Activated CD4-positive, alpha-beta T cell treated with anti-CD3 and anti-CD28 coated beads, Interleukin-2, amount 10 ng/mL, durations not matched to agents 7 days and 5 days (primary cell): ENCODE data around the gene ARRDC5. TPM values are rescaled to one million over a fixed set of nuclear protein-coding genes. Genes with fewer than 3 reads are reported as not detected.

Experiments
- CTCF ChIA-PET: fragments of 350-600 bp; sonication (Branson Sonifier 250); formaldehyde crosslinking; loops from one replicate; lab custom pipeline; 2021; ENCODE audit warnings: antibody characterized with exemption; lab: Charles Lee
- POLR2A ChIA-PET: fragments of 350-600 bp; sonication (Branson Sonifier 250); formaldehyde crosslinking; loops from one replicate; lab custom pipeline; 2021; ENCODE audit warnings: antibody characterized with exemption; lab: Charles Lee
- DNase-seq: peaks from one replicate; pipeline ENCODE4 v3.0.0-alpha.2; 2020
- H3K27ac Mint-ChIP-seq: one replicate; pipeline ENCODE4 v1.8.0; 2021; ENCODE audit warnings: mild to moderate bottlenecking, moderate library complexity, mixed read lengths
- H3K27me3 Mint-ChIP-seq: one replicate; pipeline ENCODE4 v1.8.0; 2021; ENCODE audit warnings: mixed read lengths
- H3K36me3 Mint-ChIP-seq: one replicate; pipeline ENCODE4 v1.8.0; 2021; ENCODE audit warnings: low read depth, mixed read lengths
- H3K4me1 Mint-ChIP-seq: one replicate; pipeline ENCODE4 v1.8.0; 2021; ENCODE audit warnings: mixed read lengths
- H3K4me3 Mint-ChIP-seq: one replicate; pipeline ENCODE4 v1.8.0; 2021; ENCODE audit warnings: mild to moderate bottlenecking, moderate library complexity, mixed read lengths
- H3K9me3 Mint-ChIP-seq: one replicate; pipeline ENCODE4 v1.8.0; 2021; ENCODE audit warnings: mixed read lengths
- total RNA-seq, 2 experiments: library from RNA; stranded (reverse); gene quantifications; one replicate each; pipeline ENCODE4 v1.2.3, GENCODE V29; 2021

Gene ARRDC5
- total RNA-seq, 2 experiments from 2014 or later, result 1.5 to 1.8 TPM

DNA sequence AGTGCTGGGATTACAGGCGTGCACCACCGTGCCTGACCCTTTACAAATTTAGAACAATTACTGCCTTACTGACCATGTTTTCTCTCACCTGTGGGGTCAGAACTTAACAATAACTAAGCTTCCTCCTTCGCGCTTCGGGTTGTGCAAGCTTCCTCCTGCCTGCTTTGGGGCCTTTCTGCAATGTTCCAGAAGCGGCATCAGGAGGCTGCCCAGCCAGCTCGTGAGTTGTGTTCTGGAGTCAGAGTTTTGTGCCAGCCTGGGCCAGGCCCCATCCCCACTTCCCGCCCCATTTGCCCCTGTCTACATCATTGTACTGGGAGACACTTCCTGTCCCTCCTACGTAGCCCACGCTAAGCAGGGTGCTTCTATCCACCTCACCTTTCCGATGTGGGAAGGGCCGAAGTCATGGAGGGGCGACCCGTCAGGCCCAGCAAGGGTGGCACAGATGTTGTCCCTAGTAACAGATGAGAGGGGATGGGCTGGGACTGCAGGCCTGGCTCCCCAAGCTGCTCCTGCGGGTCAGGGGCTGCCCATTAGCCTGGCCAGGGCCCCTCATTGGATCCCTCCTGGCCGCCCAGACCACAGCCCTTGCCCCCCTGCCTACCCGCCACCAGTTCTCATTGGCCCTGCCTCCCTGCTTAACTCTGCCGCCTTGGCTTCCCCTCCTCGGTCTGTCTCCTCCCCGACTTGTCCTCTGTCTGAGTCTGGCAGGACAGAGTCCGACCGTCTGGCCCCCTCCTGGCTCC, 20.0 kb upstream of the ARRDC5 start:
- ChIA-PET POLR2A (no interaction called here), CTCF (interaction anchor here (1.2 kb wide), 1 partner anchor 111 kb away, joined by 3 read pairs; no protein-coding TSS in a partner anchor)
- DNase-seq, result no peak
- H3K4me1 Mint-ChIP-seq, result peaks cover 14% of the 10 kb centered on the region
- H3K4me3 Mint-ChIP-seq, result no peak overlapping the region
- H3K36me3 Mint-ChIP-seq, result peaks cover 33% of the 10 kb centered on the region
- no peaks in the 10 kb centered on the region for H3K9me3 Mint-ChIP-seq
- H3K27ac Mint-ChIP-seq, result peak overlapping the region; percentile 60
- H3K27me3 Mint-ChIP-seq, result no peaks in the 10 kb centered on the region

DNA sequence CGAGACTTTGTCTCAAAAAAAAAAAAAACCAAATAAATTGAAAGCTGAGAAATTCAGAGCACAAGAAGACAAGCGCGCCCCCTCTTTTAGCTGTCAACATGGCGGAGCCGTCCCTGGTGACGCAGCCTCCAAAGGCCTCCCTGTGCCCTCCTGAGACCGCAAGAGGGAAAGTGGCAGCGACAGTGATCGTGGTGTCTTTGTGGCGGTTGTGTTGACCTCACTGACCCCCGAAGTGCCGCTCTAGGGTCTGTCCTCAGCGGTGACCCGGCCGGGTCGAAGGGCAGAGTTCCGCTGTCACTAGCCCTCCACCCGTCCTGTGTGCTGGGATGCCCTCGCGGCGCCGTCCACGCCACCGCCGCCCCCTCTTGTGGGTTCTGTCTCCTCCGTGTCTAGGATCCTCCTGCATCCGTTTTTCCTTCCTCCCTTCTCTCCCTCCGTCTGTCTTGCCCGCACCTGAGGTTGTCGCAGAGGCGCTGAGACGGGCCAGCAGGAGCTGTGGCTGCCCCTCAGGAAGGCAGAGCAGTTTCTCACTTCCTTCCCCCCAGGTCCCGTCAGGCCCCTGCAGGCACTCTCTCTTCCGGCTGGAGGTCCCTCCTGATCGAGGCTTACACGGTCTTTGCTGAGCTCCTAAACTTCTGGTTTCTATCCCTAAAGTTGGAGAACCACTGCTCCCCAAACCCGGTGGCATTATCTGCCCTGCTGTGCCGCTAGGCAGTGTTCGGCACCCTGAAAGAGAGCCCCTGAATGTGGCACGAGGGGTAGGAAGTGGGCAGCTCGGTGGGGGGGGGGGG, 13.8 kb upstream of the ARRDC5 start:
- POLR2A ChIA-PET, result no interaction called here
- Mint-ChIP-seq H3K4me3 (peak overlapping the region; percentile 85), H3K9me3 (no peaks in the 10 kb centered on the region), H3K27me3 (no peaks in the 10 kb centered on the region), H3K27ac (peak overlapping the region; percentile 96), H3K4me1 (peaks cover 61% of the 10 kb centered on the region), H3K36me3 (peaks cover 67% of the 10 kb centered on the region)
- DNase-seq, result peak; percentile 41
- CTCF ChIA-PET, result interaction anchor here (0.6 to 1.7 kb wide), 9 partner anchors 10 to 106 kb away, joined by 3 to 5 read pairs (median 3); partner anchors contain the start of gene KDM4B

DNA sequence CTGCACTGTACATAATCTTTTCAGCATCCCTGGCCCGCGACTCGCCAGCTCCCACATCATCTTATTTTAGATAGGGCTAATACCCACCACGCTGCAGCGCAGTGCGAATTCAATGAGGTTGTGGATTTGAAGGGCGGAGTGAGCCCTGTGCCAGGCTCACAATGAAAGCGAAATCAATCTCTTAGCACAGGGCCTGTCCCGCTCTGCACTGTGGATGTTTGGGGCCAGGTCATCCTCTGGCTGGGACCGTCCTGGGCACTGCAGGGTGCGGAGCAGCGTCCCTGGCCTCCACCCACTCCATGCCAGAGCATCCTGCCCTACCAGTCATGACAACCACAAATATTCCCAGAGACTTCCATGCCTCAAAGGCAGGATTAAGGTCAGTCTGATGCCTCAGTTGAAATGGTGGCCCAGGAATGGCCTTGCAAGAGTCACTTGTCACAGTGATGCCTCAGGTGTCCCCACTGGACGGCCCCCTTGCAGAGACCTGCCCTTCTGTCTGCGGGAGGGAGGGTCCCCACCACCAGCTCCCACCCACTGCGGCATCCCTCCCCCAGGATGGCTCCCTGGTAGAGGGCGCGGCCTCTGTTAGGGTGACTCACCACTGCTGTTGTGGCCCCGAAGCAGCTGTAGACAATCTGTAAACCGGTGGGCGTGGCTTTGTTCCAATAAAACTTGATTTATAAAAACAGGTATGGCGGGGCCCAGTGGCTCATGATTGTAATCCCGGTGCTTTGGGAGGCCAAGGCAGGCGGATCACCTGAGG, 12.2 kb upstream of the ARRDC5 start:
- Mint-ChIP-seq H3K4me1 (peaks cover 67% of the 10 kb centered on the region), H3K27me3 (no peaks in the 10 kb centered on the region), H3K36me3 (peaks cover 72% of the 10 kb centered on the region), H3K27ac (peak overlapping the region; percentile 96), H3K4me3 (peak overlapping the region; percentile 85), H3K9me3 (no peaks in the 10 kb centered on the region)
- peak; percentile 87 for DNase-seq
- ChIA-PET POLR2A (no interaction called here), CTCF (interaction anchor here (0.6 to 2.4 kb wide), 4 partner anchors 111 to 1473 kb away, joined by 3 to 11 read pairs (median 3); partner anchors contain the start of gene FEM1A)

GRCh38 chr19:4913996-4914735, 11.5 kb upstream of the ARRDC5 start:
- no peak for DNase-seq
- H3K36me3 Mint-ChIP-seq, result peaks cover 70% of the 10 kb centered on the region
- H3K27ac Mint-ChIP-seq, result peak overlapping the region; percentile 96
- H3K27me3 Mint-ChIP-seq, result no peaks in the 10 kb centered on the region
- H3K4me3 Mint-ChIP-seq, result peak overlapping the region; percentile 85
- no peaks in the 10 kb centered on the region for H3K9me3 Mint-ChIP-seq
- ChIA-PET POLR2A (no interaction called here), CTCF (interaction anchor here (0.6 to 3.4 kb wide), 5 partner anchors 44 to 1473 kb away, joined by 3 to 27 read pairs (median 4); partner anchors contain the start of gene FEM1A)
- H3K4me1 Mint-ChIP-seq, result peaks cover 67% of the 10 kb centered on the region

- DNase-seq, result peak; percentile 80
- Mint-ChIP-seq H3K4me1 (peaks cover 72% of the 10 kb centered on the region), H3K27ac (peak overlapping the region; percentile 89), H3K9me3 (no peaks in the 10 kb centered on the region), H3K36me3 (peaks cover 63% of the 10 kb centered on the region), H3K4me3 (peak overlapping the region; percentile 81), H3K27me3 (no peaks in the 10 kb centered on the region)
- ChIA-PET POLR2A (interaction anchor here (0.6 to 1.1 kb wide), 2 partner anchors 39 to 59 kb away, joined by 3 to 6 read pairs; no protein-coding TSS in a partner anchor), CTCF (interaction anchor here (0.5 to 3.4 kb wide), 16 partner anchors 9 to 143 kb away, joined by 3 to 27 read pairs (median 4); partner anchors contain the start of gene PLIN3)
These were observed 9.3 kb upstream of the ARRDC5 start for GRCh38 chr19:4911786-4912672.

DNA sequence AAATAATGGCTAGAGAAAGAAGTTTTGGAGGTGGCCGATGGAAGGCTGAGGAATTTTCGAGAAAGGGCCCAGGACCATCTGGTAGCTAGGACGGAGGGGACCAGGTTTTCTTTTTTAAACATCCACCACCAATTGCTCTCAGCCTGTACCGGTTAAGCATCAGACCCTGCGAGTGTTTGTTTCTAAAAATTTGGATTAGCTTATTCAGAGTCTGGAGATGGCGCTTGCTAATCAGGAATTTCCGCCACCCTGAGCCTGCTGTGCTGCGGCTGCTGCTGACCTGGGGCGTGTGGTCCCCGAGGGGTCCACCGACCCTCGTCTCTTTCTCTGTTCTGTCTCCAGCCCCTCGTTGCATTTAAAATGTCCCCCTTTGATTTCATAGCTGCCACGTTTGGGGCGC, 8.6 kb upstream of the ARRDC5 start:
- ChIA-PET POLR2A (interaction anchor here (0.6 to 1.1 kb wide), 3 partner anchors 38 to 62 kb away, joined by 3 to 6 read pairs (median 5); no protein-coding TSS in a partner anchor), CTCF (interaction anchor here (1.1 to 3.4 kb wide), 13 partner anchors 15 to 115 kb away, joined by 3 to 27 read pairs (median 5); partner anchors contain the start of gene PLIN3)
- Mint-ChIP-seq H3K36me3 (peaks cover 58% of the 10 kb centered on the region), H3K27ac (peak overlapping the region; percentile 89), H3K4me3 (peak overlapping the region; percentile 81), H3K9me3 (no peaks in the 10 kb centered on the region), H3K4me1 (peaks cover 66% of the 10 kb centered on the region), H3K27me3 (no peaks in the 10 kb centered on the region)
- no peak for DNase-seq

DNA sequence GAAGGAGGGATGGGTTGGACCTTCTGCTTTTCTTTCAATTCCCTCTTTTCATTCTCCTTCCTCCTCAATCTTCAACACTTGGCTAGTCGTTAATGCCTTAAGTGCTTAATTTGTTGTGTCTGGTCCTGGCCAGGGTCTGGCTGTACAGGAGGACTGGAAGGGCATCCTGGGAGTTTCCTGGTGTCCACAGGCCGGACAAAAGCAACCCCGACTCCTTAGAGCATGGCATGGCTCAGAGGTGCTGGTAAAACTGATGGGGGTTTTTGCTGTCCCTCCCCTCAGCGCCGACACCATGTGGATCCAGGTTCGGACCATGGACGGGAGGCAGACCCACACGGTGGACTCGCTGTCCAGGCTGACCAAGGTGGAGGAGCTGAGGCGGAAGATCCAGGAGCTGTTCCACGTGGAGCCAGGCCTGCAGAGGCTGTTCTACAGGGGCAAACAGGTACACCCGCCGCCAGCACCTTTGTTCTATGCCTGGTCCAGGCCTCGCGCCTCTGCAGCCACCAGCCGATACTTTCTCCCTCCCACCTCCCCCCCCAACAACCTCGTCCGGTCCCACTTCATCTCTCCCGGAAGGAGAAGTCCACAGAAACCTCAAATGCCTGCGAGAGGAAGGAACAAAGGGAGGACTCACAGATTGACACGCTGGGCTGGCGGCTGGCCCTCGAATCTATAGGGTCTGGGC, 8.0 kb upstream of the ARRDC5 start:
- peak overlapping the region; percentile 81 for H3K4me3 Mint-ChIP-seq
- no peaks in the 10 kb centered on the region for H3K27me3 Mint-ChIP-seq
- peak; percentile 30 for DNase-seq
- CTCF ChIA-PET, result interaction anchor here (1.2 to 3.4 kb wide), 9 partner anchors 36 to 101 kb away, joined by 3 to 27 read pairs (median 7); partner anchors contain the start of gene PLIN3
- H3K36me3 Mint-ChIP-seq, result peaks cover 53% of the 10 kb centered on the region
- POLR2A ChIA-PET, result interaction anchor here (0.6 to 1.1 kb wide), 3 partner anchors 37 to 61 kb away, joined by 3 to 6 read pairs (median 5); no protein-coding TSS in a partner anchor
- H3K9me3 Mint-ChIP-seq, result no peaks in the 10 kb centered on the region
- peak overlapping the region; percentile 89 for H3K27ac Mint-ChIP-seq
- H3K4me1 Mint-ChIP-seq, result peaks cover 60% of the 10 kb centered on the region

DNA sequence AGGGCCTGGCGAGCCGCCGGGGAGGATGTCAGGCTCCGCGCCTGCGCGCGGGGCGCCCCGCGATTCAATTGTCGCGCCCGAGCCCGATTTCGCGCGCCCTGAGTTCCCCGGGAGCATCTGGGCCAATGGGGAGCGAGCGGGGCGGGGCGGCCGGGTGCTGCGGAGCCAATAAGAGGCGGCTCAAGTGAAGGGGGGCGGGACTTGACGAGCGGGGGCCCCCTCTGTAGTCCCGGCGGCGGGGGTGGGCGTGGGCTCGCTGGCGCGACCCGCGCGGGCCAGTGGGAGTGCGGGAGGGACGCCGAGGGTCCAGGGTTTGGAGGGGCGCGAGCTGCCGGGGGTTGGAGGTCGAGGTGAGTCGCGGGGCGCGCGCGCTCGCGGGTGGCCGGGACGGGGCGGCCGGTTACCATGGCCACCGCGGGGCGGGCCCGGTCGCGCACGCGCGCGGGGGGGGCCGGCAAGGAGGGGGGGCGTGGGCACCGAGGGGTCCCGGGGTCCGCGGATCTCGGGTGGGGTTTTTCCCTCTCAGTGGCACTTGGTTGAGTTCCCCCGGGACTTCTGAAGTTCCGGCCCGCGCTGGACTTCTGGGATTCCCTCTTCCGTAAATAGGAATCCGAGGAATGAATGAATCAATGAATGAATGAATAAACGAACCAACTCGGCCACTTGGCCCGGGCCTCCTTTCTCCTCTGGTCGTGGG, 7.3 kb upstream of the ARRDC5 start:
- Mint-ChIP-seq H3K27ac (peak overlapping the region; percentile 89), H3K27me3 (no peaks in the 10 kb centered on the region), H3K36me3 (peaks cover 46% of the 10 kb centered on the region), H3K4me3 (peak overlapping the region; percentile 81), H3K9me3 (no peaks in the 10 kb centered on the region), H3K4me1 (peaks cover 53% of the 10 kb centered on the region)
- POLR2A ChIA-PET, result no interaction called here
- DNase-seq, result peak; percentile 96
- CTCF ChIA-PET, result interaction anchor here (0.6 to 2.9 kb wide), 3 partner anchors 82 to 101 kb away, joined by 3 to 21 read pairs (median 3); no protein-coding TSS in a partner anchor

DNA sequence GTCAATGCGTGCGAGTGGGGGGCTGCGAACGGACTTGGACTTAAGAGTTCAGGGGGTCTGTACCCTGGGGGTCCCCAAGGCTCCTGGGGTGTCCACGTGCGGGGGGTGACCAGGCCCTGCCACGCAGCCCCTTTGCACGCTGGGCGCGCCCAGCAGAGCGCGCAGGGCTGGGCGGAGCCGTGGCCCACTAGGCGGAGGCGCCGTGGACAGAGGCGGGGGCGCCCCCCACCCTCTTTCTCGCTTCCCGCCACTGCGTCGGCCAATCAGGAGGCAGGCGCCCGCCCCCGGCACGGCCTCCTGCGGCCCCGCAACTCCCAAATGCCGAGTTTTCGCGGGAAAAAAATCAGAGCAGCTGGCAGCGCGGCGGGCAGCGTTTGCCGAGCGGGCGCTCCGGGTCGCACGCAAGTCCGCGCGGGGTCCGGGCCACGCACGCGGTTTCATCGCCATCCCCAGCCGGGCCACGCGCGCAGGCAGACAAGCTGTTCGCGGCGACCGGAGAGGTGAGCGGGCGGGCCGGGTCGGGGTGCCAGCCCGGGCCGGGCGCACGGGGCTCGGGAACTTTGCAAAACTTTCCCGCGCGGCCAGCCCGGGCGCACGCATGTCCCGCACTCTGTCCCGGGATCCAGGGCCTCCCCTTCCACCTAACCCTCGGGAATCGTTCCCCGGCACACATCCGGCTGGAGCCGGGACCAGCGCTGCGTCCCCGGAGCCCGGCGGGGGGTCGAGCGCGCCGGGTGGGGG, 6.6 kb upstream of the ARRDC5 start, which contains the start of gene UHRF1:
Gene UHRF1 (plus strand): TSS at position 346 of the 741 bp plus-strand sequence. CDS start 1,385 bp downstream, outside the sequence.
- Mint-ChIP-seq H3K4me1 (peaks cover 46% of the 10 kb centered on the region), H3K36me3 (peaks cover 39% of the 10 kb centered on the region), H3K9me3 (no peaks in the 10 kb centered on the region), H3K27ac (peak within 1 kb of the TSS; percentile 89), H3K4me3 (peak within 1 kb of the TSS; percentile 81), H3K27me3 (no peaks in the 10 kb centered on the region)
- POLR2A ChIA-PET, result no interaction called here
- peak; percentile 72 for DNase-seq
- CTCF ChIA-PET, result interaction anchor here (0.6 kb wide), 1 partner anchor 99 kb away, joined by 3 read pairs; no protein-coding TSS in a partner anchor
